CD4-positive, alpha-beta memory T cell (primary cell): Measurements from ENCODE around the gene OSCAR. TPM values are rescaled to one million over a fixed set of nuclear protein-coding genes. Genes with fewer than 3 reads are reported as not detected.
A peak's percentile ranks its signal among the peaks of the same experiment; 100 is the strongest.

ENCODE experiments used
- CTCF ChIA-PET: fragments of 350-600 bp; sonication (Branson Sonifier 250); formaldehyde crosslinking; loops from one replicate; lab custom pipeline; 2021; ENCODE audit warnings: inconsistent platforms; ENCODE audit not compliant: partially characterized antibody; lab: Charles Lee
- POLR2A ChIA-PET: fragments of 350-600 bp; sonication (Branson Sonifier 250); formaldehyde crosslinking; loops from one replicate; lab custom pipeline; 2021; ENCODE audit not compliant: partially characterized antibody; lab: Charles Lee
- DNase-seq, 5 donors: peaks; one replicate each; pipeline versions ENCODE4 v3.0.0 to v3.0.0-alpha.2; 2020 to 2022; ENCODE audit warnings: mixed read lengths in 1 of 5
- H3K27ac ChIP-seq: one replicate; pipeline ENCODE4 v1.7.0; 2013; ENCODE audit warnings: low read depth, low read length
- H3K27me3 ChIP-seq: 2 replicates; pipeline ENCODE4 v1.7.0; 2013; ENCODE audit warnings: mild to moderate bottlenecking, low read length, moderate library complexity; ENCODE audit not compliant: insufficient read depth
- H3K36me3 ChIP-seq: 2 replicates; pipeline ENCODE4 v1.7.0; 2013; ENCODE audit warnings: mild to moderate bottlenecking, low read length, moderate library complexity; ENCODE audit not compliant: insufficient read depth
- H3K4me1 ChIP-seq: 2 replicates; pipeline ENCODE4 v1.7.0; 2013; ENCODE audit warnings: mild to moderate bottlenecking, low read length, moderate library complexity; ENCODE audit not compliant: insufficient read depth
- H3K4me3 ChIP-seq, 2 donors: one replicate each; pipeline ENCODE4 v1.7.0; 2013; ENCODE audit warnings: low read length in 2 of 2, mild to moderate bottlenecking in 1 of 2
- H3K9me3 ChIP-seq, 2 donors: one replicate each; pipeline ENCODE4 v1.7.0; 2013; ENCODE audit warnings: low read length in 2 of 2, control low read depth in 1 of 2; ENCODE audit not compliant: control insufficient read depth in 1 of 2
- H3K27ac Mint-ChIP-seq, 7 donors: one replicate each; pipeline ENCODE4 v1.8.0; 2020 to 2021; ENCODE audit warnings: mixed read lengths in 7 of 7, mild to moderate bottlenecking in 6 of 7, inconsistent platforms in 3 of 7, moderate library complexity in 3 of 7
- H3K27me3 Mint-ChIP-seq, 2 donors: one replicate each; pipeline ENCODE4 v1.8.0; 2020 to 2021; ENCODE audit warnings: mixed read lengths in 2 of 2
- H3K36me3 Mint-ChIP-seq, 2 donors: one replicate each; pipeline ENCODE4 v1.8.0; 2020 to 2021; ENCODE audit warnings: mixed read lengths in 2 of 2, inconsistent platforms in 1 of 2, mild to moderate bottlenecking in 1 of 2
- H3K4me1 Mint-ChIP-seq, 4 donors: one replicate each; pipeline ENCODE4 v1.8.0; 2020 to 2021; ENCODE audit warnings: mixed read lengths in 4 of 4, mild to moderate bottlenecking in 1 of 4
- H3K4me3 Mint-ChIP-seq, 8 donors: one replicate each; pipeline ENCODE4 v1.8.0; 2020 to 2021; ENCODE audit warnings: mixed read lengths in 8 of 8, mild to moderate bottlenecking in 7 of 8, moderate library complexity in 6 of 8, inconsistent platforms in 3 of 8
- H3K9me3 Mint-ChIP-seq, 8 donors: one replicate each; pipeline ENCODE4 v1.8.0; 2020 to 2021; ENCODE audit warnings: mixed read lengths in 8 of 8, mild to moderate bottlenecking in 5 of 8, inconsistent platforms in 3 of 8, moderate library complexity in 1 of 8
- intact Hi-C: fragments of 100-400 bp; cut with micrococcal nuclease; formaldehyde crosslinking; loops from one replicate; pipeline ENCODE4 v1.15.1; 2023
- polyA plus RNA-seq, 2 donors: library from polyadenylated mRNA; unstranded; fragments of 300-500 nt; fragmentation: Illumina TruSeq; gene quantifications; one replicate each; pipeline ENCODE4 v1.2.3, GENCODE V29; 2021
- total RNA-seq, 2 experiments: library from RNA; stranded (reverse); gene quantifications; one replicate each; pipeline ENCODE4 v1.2.3, GENCODE V29; 2021

Gene OSCAR
- total and polyA plus RNA-seq, 4 experiments from 2014 or later: 0.23 to 1.1 (median 0.64) TPM; not detected in 1

GRCh38 chr19:54125713-54126112 is 25.1 kb upstream of the OSCAR start:
- ChIA-PET POLR2A (no interaction called here), CTCF (no interaction called here)
- Histone ChIP-seq H3K9me3 (no peaks in the 10 kb centered on the region), H3K4me1 (no peaks in the 10 kb centered on the region), H3K27me3 (no peaks in the 10 kb centered on the region), H3K27ac (no peak overlapping the region), H3K36me3 (peaks cover 68% of the 10 kb centered on the region), H3K4me3 (no peak overlapping the region)
- Mint-ChIP-seq H3K4me3 (no peak overlapping the region), H3K4me1 (no peaks in the 10 kb centered on the region), H3K36me3 (peaks cover 27 to 52% of the 10 kb centered on the region in 2 donors), H3K9me3 (peaks cover 0 to 2% (median 0%) of the 10 kb centered on the region in 8 donors), H3K27ac (no peak overlapping the region), H3K27me3 (no peaks in the 10 kb centered on the region)
- DNase-seq: no peak
- intact Hi-C loops: no loop called here

- Histone ChIP-seq H3K27ac (no peak overlapping the region), H3K4me1 (no peaks in the 10 kb centered on the region), H3K36me3 (peaks cover 77% of the 10 kb centered on the region), H3K9me3 (no peaks in the 10 kb centered on the region), H3K4me3 (no peak overlapping the region), H3K27me3 (no peaks in the 10 kb centered on the region)
- Mint-ChIP-seq H3K36me3 (peaks cover 35 to 59% of the 10 kb centered on the region in 2 donors), H3K27me3 (no peaks in the 10 kb centered on the region), H3K9me3 (peaks cover 0 to 2% (median 0%) of the 10 kb centered on the region in 8 donors), H3K4me1 (peaks cover 0 to 1% (median 0%) of the 10 kb centered on the region in 4 donors), H3K4me3 (no peak overlapping the region), H3K27ac (no peak overlapping the region)
- ChIA-PET CTCF (no interaction called here), POLR2A (interaction anchor here (1.7 to 2.3 kb wide), 2 partner anchors 9 to 34 kb away, joined by 4 to 11 read pairs; partner anchors contain the start of genes PRPF31 and TFPT)
- intact Hi-C loops: no loop called here
- DNase-seq: no peak
These were observed 23.8 kb upstream of the OSCAR start for GRCh38 chr19:54124393-54124792.

GRCh38 chr19:54123682-54124081 is 23.1 kb upstream of the OSCAR start:
- no peak overlapping the region for H3K27ac Mint-ChIP-seq
- H3K4me1 Mint-ChIP-seq: peaks cover 0 to 1% (median 0%) of the 10 kb centered on the region in 4 donors
- peaks cover 72% of the 10 kb centered on the region for H3K36me3 ChIP-seq
- H3K4me1 ChIP-seq: no peaks in the 10 kb centered on the region
- DNase-seq: no peak
- POLR2A ChIA-PET: interaction anchor here (1.1 to 2.3 kb wide), 3 partner anchors 8 to 35 kb away, joined by 3 to 11 read pairs (median 4); partner anchors contain the start of genes PRPF31 and TFPT
- H3K27ac ChIP-seq: no peak overlapping the region
- H3K9me3 Mint-ChIP-seq: peaks cover 0 to 2% (median 0%) of the 10 kb centered on the region in 8 donors
- H3K4me3 Mint-ChIP-seq: no peak overlapping the region
- H3K27me3 Mint-ChIP-seq: no peaks in the 10 kb centered on the region
- intact Hi-C loops: no loop called here
- H3K36me3 Mint-ChIP-seq: peaks cover 36 to 58% of the 10 kb centered on the region in 2 donors
- CTCF ChIA-PET: no interaction called here
- H3K27me3 ChIP-seq: no peaks in the 10 kb centered on the region
- no peaks in the 10 kb centered on the region for H3K9me3 ChIP-seq
- H3K4me3 ChIP-seq: no peak overlapping the region

GRCh38 chr19:54121259-54121658 is 20.7 kb upstream of the OSCAR start:
- Mint-ChIP-seq H3K36me3 (peaks cover 37 to 54% of the 10 kb centered on the region in 2 donors), H3K27ac (no peak overlapping the region), H3K9me3 (peaks cover 0 to 2% (median 0%) of the 10 kb centered on the region in 8 donors), H3K4me1 (peaks cover 5 to 11% (median 10%) of the 10 kb centered on the region in 4 donors), H3K4me3 (no peak overlapping the region), H3K27me3 (no peaks in the 10 kb centered on the region)
- H3K36me3 ChIP-seq: peaks cover 60% of the 10 kb centered on the region
- no peak for DNase-seq
- ChIA-PET POLR2A (no interaction called here), CTCF (no interaction called here)
- H3K4me1 ChIP-seq: peaks cover 11% of the 10 kb centered on the region
- H3K4me3 ChIP-seq: no peak overlapping the region
- H3K27ac ChIP-seq: no peak overlapping the region
- intact Hi-C loops: no loop called here
- no peaks in the 10 kb centered on the region for H3K9me3 ChIP-seq
- H3K27me3 ChIP-seq: no peaks in the 10 kb centered on the region

- intact Hi-C loops: loop anchor here (1.0 to 10.0 kb wide), 7 partner anchors 13 to 591 kb away; partner anchors contain the start of genes CNOT3, LENG1, LENG8 and NDUFA3
- Histone ChIP-seq H3K36me3 (peaks cover 17% of the 10 kb centered on the region), H3K4me3 (peak within 1 kb of the TSS; percentile 80 to 81), H3K27me3 (no peaks in the 10 kb centered on the region), H3K27ac (peak within 1 kb of the TSS; percentile 75), H3K4me1 (peaks cover 27% of the 10 kb centered on the region), H3K9me3 (no peaks in the 10 kb centered on the region)
- Mint-ChIP-seq H3K9me3 (peaks cover 0 to 8% (median 0%) of the 10 kb centered on the region in 8 donors), H3K4me1 (peaks cover 22 to 44% (median 28%) of the 10 kb centered on the region in 4 donors), H3K4me3 (peak within 1 kb of the TSS; percentile 86 to 99 (median 95)), H3K27me3 (peaks cover 0 to 2% of the 10 kb centered on the region in 2 donors), H3K36me3 (peaks cover 24 to 37% of the 10 kb centered on the region in 2 donors), H3K27ac (peak within 1 kb of the TSS; percentile 91 to 97 (median 95))
- POLR2A ChIA-PET: interaction anchor here (0.9 to 5.1 kb wide), 20 partner anchors 9 to 720 kb away, joined by 3 to 113 read pairs (median 5); partner anchors contain the start of genes CNOT3, LENG1, LENG8 and LENG9
- peak; percentile 97 to 98 (median 97) for DNase-seq
- CTCF ChIA-PET: interaction anchor here (0.8 to 3.0 kb wide), 4 partner anchors 13 to 22 kb away, joined by 3 to 13 read pairs (median 10); partner anchors contain the start of genes CNOT3 and NDUFA3
These were observed 14.8 kb upstream of the OSCAR start, which contains the start of the genes PRPF31 and TFPT for GRCh38 chr19:54115109-54116063. Gene PRPF31 (plus strand): TSS chr19:54115754. CDS start chr19:54118279, 2,525 bp downstream. Gene TFPT (minus strand): TSS chr19:54115657. CDS start chr19:54115269, 388 bp downstream.

- Histone ChIP-seq H3K36me3 (peaks cover 17% of the 10 kb centered on the region), H3K4me3 (peak overlapping the region; percentile 80 to 81), H3K9me3 (no peaks in the 10 kb centered on the region), H3K27me3 (no peaks in the 10 kb centered on the region), H3K27ac (peak overlapping the region; percentile 75), H3K4me1 (peaks cover 27% of the 10 kb centered on the region)
- Mint-ChIP-seq H3K36me3 (peaks cover 20 to 38% of the 10 kb centered on the region in 2 donors), H3K9me3 (peaks cover 0 to 6% (median 0%) of the 10 kb centered on the region in 8 donors), H3K27ac (peak overlapping the region; percentile 91 to 97 (median 95)), H3K27me3 (peaks cover 0 to 2% of the 10 kb centered on the region in 2 donors), H3K4me1 (peaks cover 22 to 44% (median 29%) of the 10 kb centered on the region in 4 donors), H3K4me3 (peak overlapping the region; percentile 86 to 99 (median 95))
- ChIA-PET POLR2A (interaction anchor here (1.0 to 5.1 kb wide), 18 partner anchors 10 to 720 kb away, joined by 3 to 113 read pairs (median 9); partner anchors contain the start of genes CNOT3, LENG1, LENG8 and LENG9), CTCF (interaction anchor here (1.2 to 3.0 kb wide), 4 partner anchors 12 to 45 kb away, joined by 3 to 13 read pairs (median 10); partner anchors contain the start of genes CNOT3, LENG1 and NDUFA3)
- DNase-seq: peak; percentile 38 to 72 (median 47)
- intact Hi-C loops: loop anchor here (1.0 to 10.0 kb wide), 7 partner anchors 12 to 590 kb away; partner anchors contain the start of genes CNOT3, LENG1, LENG8 and NDUFA3
These were observed 13.9 kb upstream of the OSCAR start for GRCh38 chr19:54114340-54115108.
